Stimulated activated CD4-positive, alpha-beta T cell treated with anti-CD3 and anti-CD28 coated beads, Interleukin-1b, Interleukin-23, amount 100 ng/mL, for 24 hours (primary cell): ENCODE data around the gene CILP2.

Experiments used
- DNase-seq, 4 experiments: peaks; one replicate each; pipeline ENCODE4 v3.0.0-alpha.2; 2020; ENCODE audit warnings: low read depth in 4 of 4, low spot score in 1 of 4

The CILP2 gene

GRCh38 chr19:19544257-19544953, 6.3 kb downstream of the CILP2 start:
- DNase-seq = no peak

GRCh38 chr19:19544954-19545591, 7.0 kb downstream of the CILP2 start:
- no peak for DNase-seq

- no peak for DNase-seq
Measured at GRCh38 chr19:19545707-19546106, 7.6 kb downstream of the CILP2 start.

- DNase-seq = no peak
Measured at GRCh38 chr19:19546751-19547162, 8.7 kb downstream of the CILP2 start.

GRCh38 chr19:19547674-19548336, 9.7 kb downstream of the CILP2 start:
- DNase-seq = no peak

- DNase-seq = no peak
Measured at GRCh38 chr19:19548915-19549759, 11.1 kb downstream of the CILP2 start.

GRCh38 chr19:19549804-19550464, 11.9 kb downstream of the CILP2 start:
- no peak for DNase-seq

GRCh38 chr19:19550485-19550929, 12.4 kb downstream of the CILP2 start:
- no peak for DNase-seq

- no peak for DNase-seq
Measured at GRCh38 chr19:19550972-19551852, 13.1 kb downstream of the CILP2 start.

- no peak for DNase-seq
Measured at GRCh38 chr19:19551853-19552192, 13.8 kb downstream of the CILP2 start.

- DNase-seq = no peak
Measured at GRCh38 chr19:19552798-19553197, 14.7 kb downstream of the CILP2 start.

GRCh38 chr19:19553670-19554069, 15.6 kb downstream of the CILP2 start:
- DNase-seq = no peak

GRCh38 chr19:19554074-19555023, 16.3 kb downstream of the CILP2 start:
- peak; percentile 29 to 52 (median 46) for DNase-seq

- no peak for DNase-seq
Measured at GRCh38 chr19:19558055-19558454, 20.0 kb downstream of the CILP2 start.

GRCh38 chr19:19558636-19559035, 20.6 kb downstream of the CILP2 start:
- DNase-seq = no peak

- no peak for DNase-seq
Measured at GRCh38 chr19:19559931-19560330, 21.9 kb downstream of the CILP2 start.

- no peak for DNase-seq
Measured at GRCh38 chr19:19561946-19562664, 24.0 kb downstream of the CILP2 start.

- DNase-seq = no peak
Measured at GRCh38 chr19:19562665-19563347, 24.7 kb downstream of the CILP2 start.
